Heart left ventricle (tissue), 16 donors: ENCODE results near the gene DNAJB4. TPM values are rescaled to one million over a fixed set of nuclear protein-coding genes. Genes with fewer than 3 reads are reported as not detected.
A peak's percentile ranks its signal among the peaks of the same experiment; 100 is the strongest.

Experiments used
- ATAC-seq, 4 donors: fragments of 200-7000 bp; cut with Tn5 transposase; one replicate each; pipeline ENCODE4 v1.9.1; 2020 to 2022; ENCODE audit warnings: moderate library complexity in 4 of 4, mild to moderate bottlenecking in 3 of 4, moderate number of reproducible peaks in 1 of 4
- DNase-seq, 5 donors: peaks; one replicate each; pipeline ENCODE4 v3.0.0-alpha.2; 2020
- H3K27ac ChIP-seq, 12 donors: fragments of 200-600 bp; sonication (generic) in 4 of 12; one replicate each; pipeline versions ENCODE4 v1.5.0 to v1.8.0; 2016 to 2022; ENCODE audit warnings: mild to moderate bottlenecking in 2 of 12
- H3K27me3 ChIP-seq, 9 donors: fragments of 200-600 bp; sonication (generic) in 2 of 9; one replicate each; pipeline versions ENCODE4 v1.5.1 to v1.8.0; 2016 to 2022; ENCODE audit warnings: mild to moderate bottlenecking in 3 of 9
- H3K36me3 ChIP-seq, 9 donors: fragments of 200-600 bp; sonication (generic) in 2 of 9; one replicate each; pipeline versions ENCODE4 v1.5.0 to v1.8.0; 2018 to 2022; ENCODE audit warnings: mild to moderate bottlenecking in 2 of 9
- H3K4me1 ChIP-seq, 12 donors: fragments of 200-600 bp; sonication (generic) in 4 of 12; one replicate each; pipeline versions ENCODE4 v1.5.0 to v1.8.0; 2016 to 2022; ENCODE audit warnings: mild to moderate bottlenecking in 3 of 12
- H3K4me3 ChIP-seq, 12 donors: fragments of 200-600 bp; sonication (generic) in 4 of 12; one replicate each; pipeline versions ENCODE4 v1.5.0 to v1.8.0; 2017 to 2022; ENCODE audit warnings: mild to moderate bottlenecking in 9 of 12, moderate library complexity in 4 of 12
- H3K9me3 ChIP-seq, 12 donors: fragments of 200-600 bp; sonication (generic) in 4 of 12; one replicate each; pipeline versions ENCODE4 v1.5.0 to v1.8.0; 2016 to 2022; ENCODE audit warnings: mild to moderate bottlenecking in 1 of 12
- POLR2A ChIP-seq, 2 donors: fragments of 450-650 bp; IDR thresholded peaks; one replicate each; pipeline ENCODE4 v1.6.1; 2017; ENCODE audit warnings: antibody characterized with exemption in 2 of 2, mild to moderate bottlenecking in 2 of 2, moderate library complexity in 2 of 2
- WGBS, 4 donors: extraction: QIAGEN DNeasy Blood & Tissue Kit in 2 of 4; methylation state at CpG; one replicate each; pipeline versions ENCODE4 v1.1.5 to v1.1.7; 2013 to 2018; 5-methylcytosine and 5-hydroxymethylcytosine counted together
- intact Hi-C, 10 donors: fragments of 100-400 bp; cut with DNase I; formaldehyde crosslinking; loops; one replicate each; pipeline versions ENCODE4 v1.11.1 to v1.14.2; 2022
- polyA plus RNA-seq, 2 donors: library from polyadenylated mRNA; stranded (reverse); fragments of 200-250 nt; gene quantifications; one replicate each; pipeline ENCODE4 v1.2.3, GENCODE V29; 2013
- total RNA-seq, 9 donors: library from RNA; depleted of rRNA in 2 of 9; stranded (reverse); fragments of >200 nt in 2 of 9; fragmentation: NEBNext Ultra II Directional in 3 of 9; extraction: Animal tissue kit (Norgen Biotek cat#: 25700) in 3 of 9; gene quantifications; one replicate each; pipeline versions ENCODE4 v1.1.0 to v1.2.4, GENCODE V29; 2016 to 2023
- TF ChIP-seq, protein P1 (sequence below), 12 donors: fragments of 200-600 bp; sonication (generic) in 4 of 12; IDR thresholded peaks; one replicate each; pipeline versions ENCODE4 v1.5.0 to v1.8.0; 2018 to 2022; ENCODE audit warnings: antibody characterized with exemption in 12 of 12, mild to moderate bottlenecking in 5 of 12
- donor health status: ischemic (EF 13 %, LVEDD 7.1; RV severe dilation, severe dysfunction).
- donor health status: healthy with polysubstance abuse.
- donor health status: DM: no; HTN: yes; CAD: no.
- donor health status: DM: no; HTN: no; CAD: no.
- donor health status: ischemic (EF 25% LVEDD 6.9; RV normal size, moderate dysfunction).
- donor health status: ischemic (EF 25% LVEDD 5.7; RV mildly dilated, moderate dysfunction).
- donor health status: healthy.
- donor health status: DM: yes; HTN: yes; CAD: no.
- donor health status: ischemic (EF 35%, LVEDD 5.7; RV mildly dilated, moderate dysfunction).
- donor health status: nonischemic (EF 11% LVEDD 7.7; RV severe dilation, severe dysfunction).
- donor health status: DM: yes; HTN: yes; CAD: no.
- donor health status: PGD.
- donor health status: ischemic (EF 29% LVEDD 5.4; RV normal size, mild dysfunction).
- donor health status: nonischemic (EF 23%, LVEDD 6.1; RV moderate dilation, normal function).

DNAJB4 gene
- total and polyA plus RNA-seq, 11 donors: 35.2 to 190 (median 95.9) TPM

DNA sequence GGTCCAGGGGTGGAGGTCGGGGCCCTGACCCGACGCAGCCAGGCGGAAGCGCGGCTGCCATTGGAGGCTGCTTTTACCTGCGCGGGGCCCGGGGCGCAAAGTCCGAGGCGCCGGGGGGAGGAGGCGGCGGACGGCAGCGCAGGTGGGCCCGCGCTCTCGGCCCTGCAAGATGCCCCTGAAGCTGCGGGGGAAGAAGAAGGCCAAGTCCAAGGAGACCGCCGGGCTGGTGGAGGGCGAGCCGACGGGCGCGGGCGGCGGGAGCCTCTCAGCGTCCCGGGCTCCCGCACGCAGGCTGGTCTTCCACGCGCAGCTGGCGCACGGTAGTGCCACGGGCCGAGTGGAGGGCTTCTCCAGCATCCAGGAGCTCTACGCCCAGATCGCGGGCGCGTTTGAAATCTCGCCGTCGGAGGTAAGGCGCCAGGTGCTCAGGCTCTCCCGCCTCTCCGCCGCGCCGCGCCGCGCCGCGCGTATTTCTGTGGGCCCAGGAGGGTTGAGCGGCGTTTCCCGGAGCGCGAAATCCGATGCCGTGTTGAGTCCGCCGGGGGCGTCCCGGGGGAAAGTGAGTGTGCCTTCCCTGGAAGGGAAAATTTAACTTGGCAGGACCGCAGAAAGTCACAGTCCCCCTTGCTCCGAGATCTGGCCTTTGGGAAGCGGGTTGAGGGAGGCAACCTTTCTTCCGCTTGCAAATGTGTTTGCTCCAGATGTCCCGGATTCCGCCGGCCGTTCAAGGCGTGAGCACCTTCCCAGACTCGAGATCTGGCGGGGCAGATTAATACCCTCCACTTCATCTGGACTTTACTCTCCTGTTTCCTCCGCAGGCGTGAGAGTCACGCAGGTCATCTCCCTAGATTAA lies 41.4 kb downstream of the DNAJB4 start, which contains the start of gene GIPC2:
TSS of gene GIPC2 (plus strand) at position 41 of the 853 bp plus-strand sequence. CDS start at position 170, 129 bp downstream.
- WGBS, 4 donors: 2 to 3% (median 2%) methylated on average over 43 to 85 of the region's 85 CpGs
- Histone ChIP-seq H3K4me3 (peak within 1 kb of the TSS; percentile 51 to 90 (median 74)), H3K27me3 (peaks cover 0 to 26% (median 0%) of the 10 kb centered on the region in 9 donors), H3K9me3 (no peaks in the 10 kb centered on the region), H3K27ac (peak within 1 kb of the TSS; percentile 1 to 83 (median 64)), H3K4me1 (peaks cover 0 to 38% (median 11%) of the 10 kb centered on the region in 12 donors), H3K36me3 (no peaks in the 10 kb centered on the region)
- DNase-seq (peak; percentile 29 to 66 (median 40)), ATAC-seq (peak in 3 of 4 donors; percentile 66 to 71 (median 68))
- TF ChIP-seq, protein P1, sequence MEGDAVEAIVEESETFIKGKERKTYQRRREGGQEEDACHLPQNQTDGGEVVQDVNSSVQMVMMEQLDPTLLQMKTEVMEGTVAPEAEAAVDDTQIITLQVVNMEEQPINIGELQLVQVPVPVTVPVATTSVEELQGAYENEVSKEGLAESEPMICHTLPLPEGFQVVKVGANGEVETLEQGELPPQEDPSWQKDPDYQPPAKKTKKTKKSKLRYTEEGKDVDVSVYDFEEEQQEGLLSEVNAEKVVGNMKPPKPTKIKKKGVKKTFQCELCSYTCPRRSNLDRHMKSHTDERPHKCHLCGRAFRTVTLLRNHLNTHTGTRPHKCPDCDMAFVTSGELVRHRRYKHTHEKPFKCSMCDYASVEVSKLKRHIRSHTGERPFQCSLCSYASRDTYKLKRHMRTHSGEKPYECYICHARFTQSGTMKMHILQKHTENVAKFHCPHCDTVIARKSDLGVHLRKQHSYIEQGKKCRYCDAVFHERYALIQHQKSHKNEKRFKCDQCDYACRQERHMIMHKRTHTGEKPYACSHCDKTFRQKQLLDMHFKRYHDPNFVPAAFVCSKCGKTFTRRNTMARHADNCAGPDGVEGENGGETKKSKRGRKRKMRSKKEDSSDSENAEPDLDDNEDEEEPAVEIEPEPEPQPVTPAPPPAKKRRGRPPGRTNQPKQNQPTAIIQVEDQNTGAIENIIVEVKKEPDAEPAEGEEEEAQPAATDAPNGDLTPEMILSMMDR (IDR thresholded peaks at IDR 0.05): no peak
- TF ChIP-seq POLR2A (IDR thresholded peaks at IDR 0.05): no peak
- intact Hi-C loops: loop anchor here in 6 of 10 donors (2.0 to 10.0 kb wide), 6 partner anchors 39 to 69 kb away; partner anchors contain the start of gene FUBP1 (in 3 of the 6)

DNA sequence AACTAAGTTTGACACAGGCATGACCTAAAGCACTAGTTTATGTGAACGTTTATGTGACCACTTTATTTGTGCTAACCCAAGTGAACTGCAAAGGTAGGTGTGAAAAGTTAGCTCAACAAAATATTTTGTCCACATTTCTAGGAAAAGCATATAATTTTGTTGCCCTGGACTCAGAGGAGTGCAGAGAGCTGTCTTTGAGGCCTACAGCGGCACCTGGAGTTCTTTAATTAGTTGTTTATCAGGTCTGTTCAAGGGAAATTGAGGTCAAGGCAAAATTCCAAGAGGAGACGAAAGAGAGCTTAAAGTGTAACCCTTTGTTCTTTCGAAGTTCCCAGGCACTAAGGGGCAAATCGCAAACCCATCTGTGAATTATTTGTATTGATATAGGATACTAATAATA lies 42.4 kb downstream of the DNAJB4 start:
- H3K4me3 ChIP-seq: peak overlapping the region in 10 of 12 donors; percentile 51 to 90 (median 76)
- no peak for DNase-seq
- WGBS, 4 donors: 32 to 36% (median 33%) methylated on average over 5 of the region's 5 CpGs
- intact Hi-C loops: loop anchor here in 6 of 10 donors (1.0 to 10.0 kb wide), 7 partner anchors 40 to 70 kb away; partner anchors contain the start of gene FUBP1 (in 3 of the 6)
- peaks cover 0 to 38% (median 13%) of the 10 kb centered on the region in 12 donors for H3K4me1 ChIP-seq
- peak overlapping the region; percentile 0 to 83 (median 64) for H3K27ac ChIP-seq
- H3K27me3 ChIP-seq: peaks cover 0 to 26% (median 0%) of the 10 kb centered on the region in 9 donors
- H3K36me3 ChIP-seq: no peaks in the 10 kb centered on the region
- peak; percentile 27 to 73 (median 45) for ATAC-seq
- H3K9me3 ChIP-seq: no peaks in the 10 kb centered on the region
- TF ChIP-seq, protein P1 (IDR thresholded peaks at IDR 0.05): peak in 4 of 12 donors; percentile 12 to 31 (median 24)
- TF ChIP-seq POLR2A (IDR thresholded peaks at IDR 0.05): no peak

DNA sequence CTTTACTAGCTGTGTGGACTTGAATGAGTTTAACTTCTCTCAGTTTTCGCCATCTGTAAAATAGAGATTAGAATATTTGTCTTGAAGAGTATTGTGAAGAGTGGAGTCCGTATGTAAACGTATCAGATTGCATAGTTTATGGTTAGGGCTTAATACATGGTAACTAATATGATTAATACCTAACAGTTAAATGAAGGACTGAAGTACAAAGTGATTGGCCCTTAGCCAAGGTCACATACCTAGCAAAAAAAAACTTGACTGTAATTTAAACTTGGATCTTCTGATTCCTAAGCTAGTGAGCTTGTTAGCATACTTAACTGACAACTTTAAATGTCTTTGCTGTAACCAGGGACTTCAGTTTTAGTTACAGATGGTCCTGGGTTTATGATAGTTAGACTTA lies 42.9 kb downstream of the DNAJB4 start:
- 50 to 74% (median 69%) methylated on average over 3 of the region's 3 CpGs for WGBS, 4 donors
- Histone ChIP-seq H3K9me3 (no peaks in the 10 kb centered on the region), H3K36me3 (no peaks in the 10 kb centered on the region), H3K27me3 (peaks cover 0 to 26% (median 0%) of the 10 kb centered on the region in 9 donors), H3K4me3 (peak overlapping the region in 7 of 12 donors; percentile 66 to 90 (median 81)), H3K27ac (peak overlapping the region in 10 of 12 donors; percentile 0 to 83 (median 74)), H3K4me1 (peaks cover 3 to 43% (median 17%) of the 10 kb centered on the region in 12 donors)
- intact Hi-C loops: loop anchor here in 6 of 10 donors (1.0 to 10.0 kb wide), 7 partner anchors 40 to 70 kb away; partner anchors contain the start of gene FUBP1 (in 3 of the 6)
- no peak for DNase-seq
- no peak for ATAC-seq
- no peak for TF ChIP-seq POLR2A (IDR thresholded peaks at IDR 0.05)
- TF ChIP-seq, protein P1 (IDR thresholded peaks at IDR 0.05): no peak

DNA sequence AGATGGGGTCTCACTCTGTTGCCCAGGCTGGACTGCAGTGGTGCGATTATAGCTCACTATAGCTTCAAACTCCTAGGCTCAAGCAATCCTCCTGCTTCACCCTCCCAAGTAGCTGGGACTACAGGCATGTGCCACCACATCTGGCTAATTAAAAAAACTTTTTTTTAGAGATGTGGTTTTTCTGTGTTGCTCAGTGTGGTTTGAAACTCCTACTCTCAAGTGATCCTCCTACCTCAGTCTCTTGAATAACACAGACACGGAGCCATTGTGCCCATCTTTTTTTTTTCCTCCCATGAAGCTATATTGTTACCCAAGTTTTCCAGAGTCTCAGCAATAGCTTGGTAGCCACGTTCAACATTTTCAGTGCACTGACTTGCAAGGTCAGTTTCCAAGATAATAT lies 43.7 kb downstream of the DNAJB4 start:
- ATAC-seq (no peak), DNase-seq (no peak)
- Histone ChIP-seq H3K4me3 (no peak overlapping the region), H3K27me3 (peaks cover 0 to 26% (median 0%) of the 10 kb centered on the region in 9 donors), H3K36me3 (no peaks in the 10 kb centered on the region), H3K27ac (peak overlapping the region in 7 of 12 donors; percentile 2 to 79 (median 74)), H3K9me3 (no peaks in the 10 kb centered on the region), H3K4me1 (peaks cover 3 to 50% (median 25%) of the 10 kb centered on the region in 12 donors)
- intact Hi-C loops: loop anchor here in 6 of 10 donors (5.0 to 10.0 kb wide), 5 partner anchors 41 to 71 kb away; partner anchors contain the start of gene FUBP1 (in 1 of the 6)
- 74 to 82% (median 80%) methylated on average over 3 of the region's 3 CpGs for WGBS, 4 donors
- TF ChIP-seq POLR2A (IDR thresholded peaks at IDR 0.05): no peak
- TF ChIP-seq, protein P1 (IDR thresholded peaks at IDR 0.05): no peak
